Stimulated activated CD4-positive, alpha-beta T cell treated with anti-CD3 and anti-CD28 coated beads, TNF-alpha, amount 100 ng/mL, for 24 hours (primary cell): ENCODE data around the gene ZNF236.
A peak's percentile ranks its signal among the peaks of the same experiment; 100 is the strongest.

Experiments used
- DNase-seq, 3 experiments: peaks; one replicate each; pipeline ENCODE4 v3.0.0-alpha.2; 2020; ENCODE audit warnings: low read depth in 3 of 3

Gene ZNF236

GRCh38 chr18:76859474-76860339 lies 37.4 kb downstream of the ZNF236 start:
- peak in 2 of 3 experiments; percentile 11 to 35 for DNase-seq

GRCh38 chr18:76860411-76860810 lies 38.1 kb downstream of the ZNF236 start:
- DNase-seq = no peak

DNA sequence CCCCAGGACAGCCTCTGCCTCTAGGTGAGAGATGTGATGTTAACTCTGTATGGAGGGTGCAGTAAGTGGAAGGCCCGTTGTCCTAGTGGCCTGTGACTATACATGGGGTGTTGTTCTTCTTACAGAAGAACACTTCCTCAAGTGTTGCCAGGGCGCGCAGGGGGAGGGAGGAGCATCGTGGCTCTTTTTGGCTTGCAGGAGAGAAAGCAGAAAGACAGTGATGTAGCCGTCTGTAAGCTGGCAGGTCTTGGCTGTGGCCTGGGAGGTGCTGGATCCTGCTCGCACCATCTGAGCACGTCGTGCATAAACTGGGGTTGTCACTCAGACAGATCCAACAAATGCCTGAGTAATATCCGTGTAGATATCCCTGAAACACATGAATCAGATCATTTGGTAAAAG lies 44.3 kb downstream of the ZNF236 start:
- DNase-seq = no peak

DNA sequence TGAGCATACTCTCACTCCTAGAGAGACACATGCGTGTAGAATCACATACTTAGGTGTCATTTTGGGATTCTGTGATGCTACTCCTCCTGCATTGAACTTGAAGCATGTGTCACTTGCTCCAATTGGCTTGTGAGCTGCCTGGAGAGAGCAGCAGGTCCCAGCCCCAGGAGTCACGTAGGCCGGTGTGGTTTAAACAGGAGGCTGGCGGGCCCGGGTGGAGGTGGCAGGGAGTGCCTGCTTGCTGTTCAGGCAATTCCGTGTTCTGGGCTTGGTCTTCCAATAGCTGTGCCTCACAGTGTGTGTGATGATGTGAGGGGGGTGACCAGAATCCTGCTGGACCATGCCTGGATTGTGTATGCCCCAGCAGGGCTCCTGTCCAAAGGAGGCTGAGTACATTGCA lies 51.0 kb downstream of the ZNF236 start:
- DNase-seq = no peak

DNA sequence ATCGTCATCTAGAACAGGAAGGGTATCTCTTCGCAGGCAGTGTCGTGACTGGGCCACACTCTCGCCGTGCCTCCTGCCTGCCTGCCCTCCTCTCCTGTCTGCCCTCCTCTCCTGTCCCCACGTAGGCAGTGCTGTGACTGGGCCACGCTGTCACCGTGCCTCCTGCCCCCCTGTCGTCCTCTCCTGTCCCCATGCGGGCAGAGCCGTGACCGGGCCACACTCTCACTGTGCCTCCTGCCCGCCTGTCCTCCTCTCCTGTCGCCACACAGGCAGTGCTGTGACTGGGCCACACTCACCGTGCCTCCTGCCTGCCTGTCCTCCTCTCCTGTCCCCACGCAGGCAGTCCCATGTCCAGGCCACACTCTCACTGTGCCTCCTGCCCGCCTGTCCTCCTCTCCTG lies 51.4 kb downstream of the ZNF236 start:
- no peak for DNase-seq

- DNase-seq = peak in 1 of 3 experiments; percentile 43
These were observed 52.5 kb downstream of the ZNF236 start for GRCh38 chr18:76874642-76875389.

GRCh38 chr18:76875390-76876325 lies 53.3 kb downstream of the ZNF236 start:
- DNase-seq = peak in 2 of 3 experiments; percentile 12 to 13

- no peak for DNase-seq
These were observed 56.1 kb downstream of the ZNF236 start for GRCh38 chr18:76878426-76878825.

DNA sequence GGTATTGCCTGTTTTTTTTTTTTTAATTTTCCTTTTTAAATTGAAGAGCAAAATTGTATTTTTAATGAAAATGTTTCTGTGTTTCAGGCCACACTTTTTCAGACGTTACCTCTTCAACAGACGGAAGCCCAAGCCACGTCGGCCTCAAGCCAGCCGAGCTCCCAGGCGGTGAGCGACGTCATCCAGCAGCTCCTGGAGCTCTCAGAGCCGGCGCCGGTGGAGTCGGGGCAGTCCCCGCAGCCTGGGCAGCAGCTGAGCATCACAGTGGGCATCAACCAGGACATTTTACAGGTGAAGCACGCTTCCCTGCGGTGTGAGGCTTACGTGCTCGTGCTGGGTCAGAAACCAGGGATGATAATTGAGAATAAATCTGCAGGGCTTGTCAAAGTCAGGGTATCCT lies 57.7 kb downstream of the ZNF236 start:
- no peak for DNase-seq

DNA sequence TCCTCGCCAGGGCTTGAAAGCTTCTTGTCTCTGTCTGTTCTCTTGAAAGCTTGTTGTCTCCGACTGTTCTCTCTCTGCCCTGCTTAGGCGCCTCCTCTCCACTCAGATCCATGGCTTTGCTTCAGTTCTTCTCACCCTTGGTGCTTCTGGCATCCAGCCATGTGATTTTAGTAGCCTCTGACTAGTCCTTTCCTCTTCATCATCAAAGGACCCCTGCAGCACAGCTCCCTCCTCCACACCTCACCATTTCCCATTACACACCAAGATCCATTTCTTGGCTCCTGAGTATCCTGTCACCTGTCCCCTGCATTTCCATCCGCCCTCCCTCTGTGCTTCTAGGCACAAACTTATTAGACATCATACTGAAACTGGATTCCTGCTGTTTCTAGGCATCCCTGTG lies 59.4 kb downstream of the ZNF236 start:
- DNase-seq = no peak

- no peak for DNase-seq
These were observed 59.8 kb downstream of the ZNF236 start for GRCh38 chr18:76882146-76882545.

DNA sequence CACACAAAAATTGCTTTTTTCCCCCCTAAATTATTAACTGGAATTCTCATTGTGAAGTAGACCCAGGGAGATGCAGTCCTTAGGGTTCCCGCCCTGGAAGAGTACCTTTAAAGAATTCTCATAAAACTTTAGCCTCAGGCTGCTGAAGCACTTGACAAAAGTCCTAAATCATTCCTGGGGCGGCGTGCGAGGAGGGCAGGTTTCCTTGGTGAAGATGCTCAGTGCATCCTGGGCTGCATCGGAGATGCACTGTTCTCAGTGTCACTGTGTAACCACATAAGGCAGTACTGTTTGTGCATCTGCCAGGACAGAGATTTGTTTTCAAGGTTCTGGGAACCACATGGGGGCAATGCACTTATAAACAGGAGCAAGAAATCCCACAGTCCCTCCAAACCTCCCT lies 62.6 kb downstream of the ZNF236 start:
- DNase-seq = no peak

DNA sequence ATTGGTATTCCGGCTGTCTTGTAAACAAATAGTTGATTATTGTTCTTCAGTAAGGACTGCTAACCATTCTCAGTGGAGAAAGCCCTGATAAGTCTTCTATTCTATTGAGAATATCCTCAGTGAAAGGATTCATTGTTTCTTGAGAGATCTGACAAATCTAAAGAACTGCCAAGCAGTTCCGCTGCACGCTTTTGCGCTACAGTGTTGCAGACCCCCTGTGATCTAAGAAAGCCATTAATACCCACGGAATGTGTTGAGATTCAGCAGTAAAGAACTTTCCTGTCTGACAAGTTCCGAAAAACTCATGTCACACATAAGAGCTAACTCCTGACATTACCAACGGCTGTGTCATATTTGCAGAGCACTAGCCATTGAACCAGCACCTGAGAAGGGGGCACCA lies 63.8 kb downstream of the ZNF236 start:
- DNase-seq = no peak

DNA sequence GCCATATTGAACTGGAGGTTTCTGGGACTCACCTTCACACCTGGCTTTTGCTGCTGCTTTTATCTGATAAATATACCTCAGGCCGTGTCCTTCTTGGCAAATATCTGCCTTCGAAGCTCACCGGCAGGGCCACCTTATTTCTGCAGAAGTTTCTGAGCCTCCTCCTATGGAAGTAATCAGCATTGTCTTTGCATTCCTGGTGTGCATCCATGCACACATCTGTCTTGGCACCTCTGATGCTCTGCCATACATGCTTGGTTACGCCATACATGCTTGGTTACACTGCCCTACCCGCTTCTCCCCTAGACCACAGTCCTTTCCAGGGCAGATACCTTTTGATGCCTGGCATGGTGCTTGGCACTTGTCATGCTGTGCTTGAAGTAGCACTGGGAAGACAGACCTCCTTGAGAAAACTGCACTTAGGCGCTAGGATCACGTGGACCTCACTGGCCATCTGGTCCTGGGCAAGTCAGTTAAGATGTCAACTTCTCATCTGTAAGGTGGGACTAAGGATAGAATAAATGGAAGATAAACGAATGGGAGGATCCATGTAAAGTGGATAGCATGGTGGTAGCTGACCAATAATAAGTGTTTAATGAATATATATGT lies 66.8 kb downstream of the ZNF236 start:
- no peak for DNase-seq

GRCh38 chr18:76892832-76893231 lies 70.5 kb downstream of the ZNF236 start:
- no peak for DNase-seq

- no peak for DNase-seq
These were observed 72.4 kb downstream of the ZNF236 start for GRCh38 chr18:76894566-76895346.

DNA sequence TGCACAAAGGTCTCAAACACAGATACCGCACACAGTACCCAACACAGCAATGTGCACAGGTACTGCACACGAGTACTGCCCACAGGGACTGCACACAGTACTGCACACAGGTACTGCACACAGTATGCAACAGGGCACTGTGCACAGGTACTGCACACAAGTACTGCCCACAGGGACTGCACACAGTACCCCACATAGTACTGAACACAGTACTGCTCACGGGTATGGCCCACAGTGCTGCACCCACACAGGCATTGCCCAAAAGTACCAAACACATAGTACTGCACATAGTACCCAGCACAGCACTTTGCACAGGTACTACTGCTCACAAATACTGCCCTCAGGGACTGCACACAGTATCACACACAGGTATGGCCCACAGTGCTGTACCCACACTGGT lies 73.1 kb downstream of the ZNF236 start:
- no peak for DNase-seq

DNA sequence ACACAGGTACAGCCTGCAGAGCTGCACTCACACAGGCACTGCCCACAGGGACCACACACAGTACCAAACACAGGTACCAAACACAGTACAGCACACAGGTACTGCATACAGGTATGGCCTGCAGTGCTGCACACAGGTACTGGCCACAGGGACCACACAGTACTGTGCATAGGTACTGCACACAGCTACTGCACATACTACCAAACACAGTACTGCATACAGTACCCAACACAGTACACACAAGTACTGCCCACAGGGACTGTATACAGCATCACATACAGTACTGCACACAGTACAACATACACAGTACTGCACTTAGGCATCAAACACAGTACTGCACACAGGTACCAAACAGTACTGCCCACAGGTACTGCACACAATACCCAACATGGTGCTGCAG lies 74.3 kb downstream of the ZNF236 start:
- DNase-seq = no peak

GRCh38 chr18:76897257-76897656 lies 74.9 kb downstream of the ZNF236 start:
- DNase-seq = no peak

- no peak for DNase-seq
These were observed 81.0 kb downstream of the ZNF236 start for GRCh38 chr18:76903386-76903785.

DNA sequence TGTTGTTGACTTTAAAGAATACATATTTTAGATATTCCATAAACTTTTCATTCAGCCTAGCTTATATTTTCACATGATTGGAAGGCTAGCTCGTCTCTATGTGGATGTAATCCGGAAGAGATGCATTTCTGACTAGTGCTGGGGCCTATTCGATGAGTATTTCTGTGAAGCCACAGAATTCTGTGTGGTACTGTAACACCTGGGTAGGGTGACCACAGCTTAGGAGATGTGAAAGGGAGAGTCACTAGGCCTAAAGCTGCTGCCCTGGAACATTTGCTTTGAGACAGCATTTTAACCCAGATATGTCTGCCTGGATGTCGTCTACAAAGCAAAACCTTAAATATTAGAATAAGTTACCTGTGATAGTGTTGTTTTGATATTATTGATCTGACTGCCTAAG lies 83.5 kb downstream of the ZNF236 start:
- no peak for DNase-seq
